ENCODE results near the gene SETX.

Gene SETX

DNA sequence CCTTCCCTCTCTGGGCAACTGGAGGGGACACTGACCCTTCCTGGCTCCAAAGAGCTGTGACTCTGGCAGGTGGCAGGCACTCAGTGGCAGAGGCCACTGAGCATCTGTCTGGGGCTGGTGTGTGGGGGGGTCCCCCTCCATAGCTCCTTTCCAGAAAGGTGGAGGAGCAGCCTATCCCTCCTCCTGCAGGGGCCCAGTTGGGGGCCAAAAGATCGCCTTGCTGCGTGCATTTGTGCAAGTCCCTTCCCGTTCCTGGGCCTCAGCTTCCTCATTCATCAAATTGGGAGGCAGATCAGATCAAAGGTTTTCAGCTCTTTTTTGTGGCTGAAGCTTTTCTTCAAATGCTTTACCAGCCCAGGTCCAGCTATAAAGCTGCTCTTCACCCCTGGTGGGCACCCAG, 115.3 kb downstream of the SETX start:
- no peak for DNase-seq

DNA sequence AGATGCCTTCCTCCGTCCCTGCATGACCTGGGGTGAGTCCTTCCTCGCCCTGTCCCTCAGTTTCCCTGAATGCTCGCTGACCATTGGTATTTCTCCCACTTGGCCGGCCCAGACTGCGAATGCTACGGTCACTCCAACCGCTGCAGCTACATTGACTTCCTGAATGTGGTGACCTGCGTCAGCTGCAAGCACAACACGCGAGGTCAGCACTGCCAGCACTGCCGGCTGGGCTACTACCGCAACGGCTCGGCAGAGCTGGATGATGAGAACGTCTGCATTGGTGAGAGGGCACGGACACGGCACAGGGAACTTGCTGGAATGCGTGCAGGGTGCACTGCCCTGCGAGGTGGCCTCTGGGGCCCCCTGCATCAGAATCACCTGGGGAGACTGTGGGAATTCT, 115.8 kb downstream of the SETX start:
- no peak for DNase-seq

DNA sequence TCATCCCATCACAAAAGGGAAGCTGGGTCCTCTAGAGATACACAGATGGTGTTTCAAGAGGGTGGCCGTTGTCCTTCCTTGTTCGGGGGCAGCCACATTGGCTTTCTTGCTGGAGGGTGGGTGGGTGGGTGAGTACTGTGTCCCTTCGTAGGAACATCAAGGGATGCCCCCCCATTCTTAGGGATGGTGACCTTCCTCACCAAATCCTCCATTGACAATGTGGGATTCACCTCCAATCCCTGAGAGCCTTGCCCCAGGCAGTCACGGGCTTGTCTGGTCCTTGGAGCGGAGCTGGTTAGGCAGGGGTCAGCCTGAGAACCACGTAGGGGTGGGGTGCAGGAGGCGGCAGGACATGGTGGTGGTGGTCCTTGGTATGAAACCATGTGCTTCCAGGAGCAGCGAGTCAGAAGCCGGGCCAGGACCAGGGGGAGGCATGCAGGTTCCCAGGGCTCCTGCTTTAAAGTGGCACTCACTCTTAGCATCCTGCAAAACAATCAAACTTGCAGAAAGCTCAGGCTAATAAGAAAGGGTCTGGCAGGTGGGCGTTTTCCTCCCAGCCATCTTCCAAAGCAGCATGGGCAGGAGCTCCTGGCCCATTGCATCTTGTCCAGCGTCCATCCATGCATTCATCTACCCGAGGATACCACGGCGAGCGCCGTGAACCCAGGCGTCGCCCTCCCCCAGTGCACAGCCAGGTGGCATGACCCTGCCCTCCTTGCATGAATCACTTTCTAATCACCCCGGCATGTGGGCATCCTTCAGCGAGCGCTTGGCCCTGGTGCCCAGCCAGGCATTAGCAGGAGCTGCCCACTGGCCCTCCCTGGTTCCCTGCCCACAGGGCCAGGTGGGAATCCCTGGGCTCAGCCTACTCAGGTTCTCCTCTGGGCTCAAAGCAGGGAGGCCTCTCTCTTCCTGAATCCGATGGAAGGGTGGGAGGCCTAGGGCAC, 116.5 kb downstream of the SETX start:
- DNase-seq = no peak

GRCh38 chr9:132237481-132237880, 117.3 kb downstream of the SETX start:
- DNase-seq = no peak

GRCh38 chr9:132236662-132237311, 118.0 kb downstream of the SETX start:
- DNase-seq = no peak

DNA sequence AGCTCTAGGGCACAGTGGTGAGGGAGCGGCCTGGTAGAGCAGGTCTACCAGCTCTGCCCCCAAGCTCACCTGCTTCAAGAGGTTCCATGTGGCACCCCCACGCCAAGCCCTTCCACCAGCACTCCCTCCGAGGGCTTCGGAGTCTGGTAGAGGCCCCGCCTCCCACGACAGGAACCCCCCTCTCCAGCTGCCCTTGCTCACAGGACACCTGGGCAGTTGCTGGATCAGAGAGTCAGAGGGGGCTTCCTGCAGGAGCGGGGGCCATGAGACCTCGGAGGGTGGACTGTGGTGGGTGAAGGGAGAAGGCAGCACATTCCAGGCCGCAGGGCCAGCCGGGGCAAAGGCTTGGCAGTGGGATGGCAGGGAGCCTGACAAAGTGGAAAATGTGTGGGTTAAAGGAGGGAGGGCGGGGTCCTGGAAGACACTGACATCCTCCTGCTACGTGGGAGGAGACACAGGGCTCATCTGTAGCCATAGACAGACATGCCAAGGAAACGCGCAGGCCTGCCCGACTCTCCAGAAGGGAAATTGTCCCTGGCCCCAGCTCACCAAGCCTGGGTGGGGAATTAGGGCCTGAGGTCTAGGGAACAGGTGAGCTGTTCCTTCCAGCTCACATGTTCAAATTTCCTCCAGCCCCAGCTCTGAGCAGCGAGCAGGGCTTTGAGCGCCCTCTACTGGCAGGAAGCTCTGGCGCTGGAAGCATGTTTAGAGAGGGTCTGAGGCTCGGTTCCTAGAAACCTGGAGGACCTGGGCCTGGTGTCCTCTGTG, 118.7 kb downstream of the SETX start:
- DNase-seq = peak; percentile 71

DNA sequence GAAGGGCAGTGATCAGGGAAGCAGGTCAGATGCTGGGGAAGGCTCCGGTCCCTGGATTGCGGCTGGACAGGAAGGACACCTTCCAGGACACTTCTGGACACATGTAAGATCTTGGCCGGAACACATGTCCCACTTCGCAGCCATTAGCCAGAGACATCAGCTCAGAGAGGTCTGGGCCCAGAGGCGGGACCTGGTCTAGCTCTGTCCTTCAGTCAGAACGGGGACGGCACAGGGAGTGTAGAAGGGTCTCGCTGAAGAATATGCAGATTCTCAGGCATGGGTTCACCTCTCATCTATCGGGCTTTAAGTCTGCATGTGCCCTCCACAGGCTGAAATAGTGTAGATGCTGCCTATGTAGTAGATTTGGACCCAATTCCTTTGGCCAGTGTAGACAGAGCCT, 119.7 kb downstream of the SETX start:
- DNase-seq = no peak

- DNase-seq = no peak
These were observed 120.3 kb downstream of the SETX start for GRCh38 chr9:132234535-132234934.

DNA sequence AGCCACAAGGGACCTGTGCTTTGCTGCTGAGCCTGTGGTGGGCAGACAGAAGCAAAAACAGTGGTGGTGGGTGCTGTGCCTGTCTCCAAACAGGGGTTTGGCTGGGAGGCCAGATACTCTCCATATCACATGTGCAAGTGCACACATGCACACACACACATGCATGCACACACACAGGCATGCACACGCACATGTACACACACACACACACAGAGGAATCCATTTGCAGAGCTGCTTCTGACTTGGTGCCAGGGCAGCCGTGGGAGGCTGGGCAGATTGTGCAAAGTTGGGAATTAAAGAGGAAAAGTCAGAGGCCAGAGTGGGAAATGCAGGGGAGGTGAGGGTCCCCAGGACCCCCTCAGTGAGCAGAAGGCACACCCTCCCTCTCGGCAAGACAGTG, 121.6 kb downstream of the SETX start:
- no peak for DNase-seq

GRCh38 chr9:132232522-132232921, 122.3 kb downstream of the SETX start:
- DNase-seq = no peak

DNA sequence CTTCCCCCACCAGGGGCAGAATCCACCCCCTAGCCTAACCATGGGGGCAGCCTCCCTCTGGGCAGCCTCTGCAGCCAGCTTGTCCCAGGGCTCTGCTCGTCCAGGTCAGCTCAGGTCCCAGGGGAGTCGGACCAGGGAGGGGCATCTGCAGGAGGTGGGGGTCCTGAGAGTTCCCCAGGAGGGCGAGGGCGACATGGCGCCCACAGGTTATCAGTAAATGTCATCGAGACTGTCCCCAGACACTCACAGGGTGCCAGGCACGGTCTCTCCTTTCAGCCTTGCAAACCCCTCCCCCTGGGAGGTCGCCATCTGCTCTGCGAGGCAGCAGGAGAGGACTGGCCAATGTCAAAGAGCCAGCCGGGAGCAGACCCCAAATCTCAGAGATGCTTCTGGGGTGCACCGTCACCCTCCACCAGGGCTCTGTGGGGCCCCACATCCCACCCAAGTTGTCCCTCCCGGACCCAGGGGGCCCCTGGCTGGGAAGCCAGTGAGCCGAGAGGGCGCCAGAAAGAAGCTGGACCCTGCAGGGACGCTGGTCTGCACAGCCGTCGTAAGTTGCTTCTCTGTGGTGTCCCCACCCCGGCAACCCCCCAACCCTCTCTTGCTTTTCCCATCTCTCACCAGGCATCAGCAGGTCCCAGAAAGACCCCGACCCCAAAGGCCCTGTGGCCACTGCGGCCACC, 123.6 kb downstream of the SETX start:
- DNase-seq = no peak

- no peak for DNase-seq
These were observed 124.2 kb downstream of the SETX start for GRCh38 chr9:132230605-132231004.

GRCh38 chr9:132228062-132228461, 126.7 kb downstream of the SETX start:
- DNase-seq = no peak

DNA sequence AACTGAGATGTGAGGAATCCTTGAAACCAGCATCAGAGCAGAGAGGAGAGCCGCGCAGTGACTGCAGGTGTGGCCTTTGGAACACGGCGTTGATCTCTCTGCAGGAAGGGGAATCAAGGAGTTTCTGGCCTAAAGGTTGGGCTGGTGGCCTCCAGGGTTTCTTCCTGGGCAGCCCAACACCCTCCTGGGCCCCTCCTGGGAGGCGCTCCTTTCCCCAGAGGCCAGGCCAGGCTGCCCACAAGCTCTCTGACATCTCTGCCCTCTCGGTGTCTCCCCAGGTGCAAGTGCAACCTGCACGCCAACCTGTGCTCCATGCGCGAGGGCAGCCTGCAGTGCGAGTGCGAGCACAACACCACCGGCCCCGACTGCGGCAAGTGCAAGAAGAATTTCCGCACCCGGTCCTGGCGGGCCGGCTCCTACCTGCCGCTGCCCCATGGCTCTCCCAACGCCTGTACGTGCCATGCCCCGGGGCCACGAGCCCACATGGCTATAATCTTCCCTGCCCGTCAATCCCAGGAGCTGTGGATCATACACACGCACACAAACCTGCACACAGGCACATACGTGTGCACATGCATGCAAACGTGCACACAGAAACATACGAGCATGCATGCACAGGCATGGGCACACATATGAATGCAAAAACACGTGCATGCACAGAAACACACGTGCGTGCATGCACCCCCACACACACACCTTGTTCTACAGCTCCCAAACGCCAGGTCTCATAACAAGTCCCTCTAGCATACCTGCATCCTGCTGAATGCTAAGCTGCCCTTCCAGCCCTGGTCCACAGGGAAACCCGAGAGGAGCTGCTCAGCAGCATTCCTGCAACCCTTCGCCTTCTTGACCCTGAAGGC, 128.0 kb downstream of the SETX start:
- DNase-seq = no peak

DNA sequence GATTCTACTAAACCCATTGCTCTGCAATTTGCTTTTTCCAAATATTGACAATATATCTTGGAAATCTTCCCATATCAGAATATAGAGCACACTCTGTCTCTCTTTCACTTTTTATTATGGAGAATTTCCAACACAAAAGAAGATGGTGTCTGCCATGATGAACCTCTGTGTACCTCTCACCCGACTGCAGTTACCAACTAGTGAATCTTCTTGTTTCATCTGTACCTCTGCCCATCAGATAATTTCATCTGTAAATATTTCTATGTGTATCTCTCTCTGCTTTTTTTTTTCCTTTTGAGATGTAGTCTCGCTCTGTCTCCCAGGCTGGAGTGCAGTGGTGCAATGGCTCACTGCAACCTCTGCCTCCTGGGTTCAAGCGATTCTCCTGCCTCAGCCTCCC, 130.1 kb downstream of the SETX start:
- DNase-seq = no peak

DNA sequence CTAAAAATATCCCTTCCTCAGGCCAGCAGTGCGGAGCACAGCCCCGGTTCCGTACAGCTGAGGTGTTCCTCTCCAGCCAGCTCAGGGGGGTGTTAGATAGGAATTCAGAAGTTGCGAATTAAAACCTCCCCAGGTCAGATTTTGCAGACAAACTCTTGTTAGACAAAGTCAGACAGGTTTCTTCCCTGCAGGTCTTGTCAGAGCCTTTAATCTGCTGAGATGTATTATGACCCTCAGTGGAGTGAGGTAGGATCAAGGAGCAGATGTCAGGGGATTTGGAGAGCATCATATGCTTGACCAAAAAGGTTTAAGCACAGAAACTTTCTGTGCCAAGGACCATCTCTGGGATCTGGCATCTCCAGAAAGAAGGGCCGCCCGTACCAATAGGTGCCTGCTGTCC, 132.8 kb downstream of the SETX start:
- DNase-seq = no peak

DNA sequence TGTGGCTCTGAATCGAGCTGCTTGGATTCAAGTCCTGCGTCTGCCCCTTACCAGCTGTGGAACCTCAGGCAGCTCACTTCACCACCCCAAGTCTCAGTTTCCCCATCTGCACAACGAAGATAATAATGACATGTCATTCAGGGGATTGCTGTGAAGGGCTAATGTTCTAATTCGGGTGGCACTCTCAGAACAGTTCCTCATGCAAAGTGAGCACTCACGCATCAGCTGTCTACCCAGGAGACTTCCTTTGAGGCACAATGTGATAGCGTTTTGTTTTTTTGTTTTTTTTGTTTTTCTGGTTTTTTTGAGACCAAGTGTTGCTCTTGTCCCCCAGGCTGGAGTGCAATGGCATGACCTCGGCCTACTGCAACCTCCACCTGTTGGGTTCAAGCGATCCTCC, 136.6 kb downstream of the SETX start:
- no peak for DNase-seq

DNA sequence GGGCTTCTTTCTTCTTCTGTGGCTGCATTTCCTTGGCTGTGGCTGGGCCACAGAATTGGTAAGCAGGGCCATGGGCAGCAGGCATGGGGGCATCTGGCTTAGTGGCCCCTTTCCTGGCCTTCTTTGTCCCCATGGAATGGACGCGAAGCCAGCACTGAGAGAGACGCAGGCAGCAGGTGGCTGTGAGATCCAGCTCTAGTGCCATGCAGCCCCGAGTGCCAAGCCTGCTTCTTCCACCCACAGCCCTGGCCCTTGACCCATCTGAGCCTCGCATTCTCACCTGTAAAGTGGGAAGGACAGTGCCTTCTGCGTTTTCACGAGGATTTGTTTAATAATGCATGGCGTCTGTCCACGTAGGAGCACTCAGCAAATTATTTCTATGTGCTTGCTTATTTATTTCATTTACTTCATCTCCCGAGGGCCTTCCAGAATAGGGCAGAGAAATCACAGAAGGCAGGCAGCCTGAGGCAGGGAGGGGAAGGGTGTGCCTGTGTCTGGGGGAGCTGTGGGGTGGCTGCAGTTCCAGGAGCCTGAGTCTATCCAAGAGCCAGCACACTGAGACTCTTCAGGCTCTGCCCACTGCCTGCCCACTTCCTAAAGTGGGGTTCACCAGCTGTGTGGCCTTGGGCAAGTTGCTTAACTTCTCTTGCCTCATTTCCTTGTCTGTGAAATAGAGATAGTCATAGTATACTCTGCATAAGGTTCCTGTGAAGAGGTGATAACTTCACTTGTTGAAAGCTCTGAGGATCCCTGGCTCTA, 137.7 kb downstream of the SETX start:
- DNase-seq = no peak

DNA sequence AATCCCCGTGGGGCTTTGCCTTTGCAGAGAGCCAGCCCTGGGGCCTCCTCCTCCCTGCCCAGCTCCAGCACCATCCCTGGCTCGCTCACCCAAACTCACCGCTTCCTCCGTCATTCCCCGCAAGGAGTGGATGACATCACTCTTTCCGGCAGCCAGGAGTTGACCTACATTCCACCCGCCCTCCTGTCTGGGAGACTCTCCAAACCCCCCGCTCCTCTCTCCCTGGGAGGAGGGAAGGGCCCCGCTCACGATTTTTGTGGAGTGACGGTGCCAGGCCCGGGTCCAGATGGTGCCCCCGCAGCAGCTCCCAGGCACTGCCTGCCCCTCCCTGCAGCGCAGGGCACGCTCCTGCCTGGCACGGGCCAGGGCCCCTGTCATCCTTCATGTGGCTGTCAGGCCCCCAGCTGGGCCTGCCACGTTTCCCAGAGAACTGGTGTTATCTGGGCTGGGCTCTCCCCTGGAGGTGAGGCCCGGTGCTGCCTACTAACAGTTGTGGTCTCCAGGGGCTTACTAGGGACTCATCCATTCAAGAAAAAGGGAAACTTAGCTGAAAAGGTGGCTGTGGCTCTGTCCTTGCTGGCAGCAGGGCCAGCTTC, 140.7 kb downstream of the SETX start:
- DNase-seq = no peak

DNA sequence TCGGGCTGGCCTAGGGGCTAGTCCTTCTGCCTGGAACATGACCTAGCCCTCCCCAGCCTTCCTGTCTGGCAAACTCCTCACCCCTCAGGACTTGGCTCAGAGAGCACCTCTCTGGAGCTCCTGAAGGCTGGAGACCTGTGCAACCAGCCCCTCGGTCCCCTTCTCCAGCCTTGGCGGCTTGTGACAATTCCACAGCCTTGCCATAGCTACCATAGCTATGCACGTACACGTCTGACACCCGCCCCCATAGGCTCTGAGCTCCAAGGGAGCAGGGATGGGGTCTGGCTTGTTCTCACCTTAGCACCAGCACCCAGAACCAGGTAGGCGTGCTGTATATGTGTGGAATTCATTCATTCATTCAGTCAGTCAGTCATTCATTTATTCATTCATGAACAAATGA, 143.2 kb downstream of the SETX start:
- DNase-seq = no peak

Measured in stimulated activated naive CD4-positive, alpha-beta T cell treated with Interleukin-2 at 50 U/mL for 16 hours (primary cell).